Nephron (organoid): Measurements from ENCODE around the gene WFDC10B.

Source experiments
- H3K27ac Mint-ChIP-seq, 3 experiments: 2 replicates each; pipeline ENCODE4 v1.8.0; 2020; ENCODE audit warnings: mixed read lengths in 3 of 3, mild to moderate bottlenecking in 2 of 3, moderate library complexity in 1 of 3
- H3K27me3 Mint-ChIP-seq: 2 replicates; pipeline ENCODE4 v1.8.0; 2021; ENCODE audit warnings: low read depth, mild to moderate bottlenecking, moderate library complexity, mixed read lengths
- H3K36me3 Mint-ChIP-seq: 2 replicates; pipeline ENCODE4 v1.8.0; 2020; ENCODE audit warnings: low read depth, mixed read lengths
- H3K4me1 Mint-ChIP-seq: 2 replicates; pipeline ENCODE4 v1.8.0; 2020; ENCODE audit warnings: mixed read lengths
- H3K4me3 Mint-ChIP-seq, 3 experiments: 2 replicates each; pipeline ENCODE4 v1.8.0; 2020; ENCODE audit warnings: mild to moderate bottlenecking in 3 of 3, mixed read lengths in 3 of 3, moderate library complexity in 2 of 3
- H3K9me3 Mint-ChIP-seq: 2 replicates; pipeline ENCODE4 v1.8.0; 2020; ENCODE audit warnings: mixed read lengths
- CTCF ChIP-seq, 3 experiments: fragments of 200-600 bp; sonication (generic); IDR thresholded peaks; one replicate each; pipeline ENCODE4 v1.5.0; 2021; ENCODE audit warnings: antibody characterized with exemption in 3 of 3; ENCODE audit not compliant: unreplicated experiment in 3 of 3

Gene WFDC10B

DNA sequence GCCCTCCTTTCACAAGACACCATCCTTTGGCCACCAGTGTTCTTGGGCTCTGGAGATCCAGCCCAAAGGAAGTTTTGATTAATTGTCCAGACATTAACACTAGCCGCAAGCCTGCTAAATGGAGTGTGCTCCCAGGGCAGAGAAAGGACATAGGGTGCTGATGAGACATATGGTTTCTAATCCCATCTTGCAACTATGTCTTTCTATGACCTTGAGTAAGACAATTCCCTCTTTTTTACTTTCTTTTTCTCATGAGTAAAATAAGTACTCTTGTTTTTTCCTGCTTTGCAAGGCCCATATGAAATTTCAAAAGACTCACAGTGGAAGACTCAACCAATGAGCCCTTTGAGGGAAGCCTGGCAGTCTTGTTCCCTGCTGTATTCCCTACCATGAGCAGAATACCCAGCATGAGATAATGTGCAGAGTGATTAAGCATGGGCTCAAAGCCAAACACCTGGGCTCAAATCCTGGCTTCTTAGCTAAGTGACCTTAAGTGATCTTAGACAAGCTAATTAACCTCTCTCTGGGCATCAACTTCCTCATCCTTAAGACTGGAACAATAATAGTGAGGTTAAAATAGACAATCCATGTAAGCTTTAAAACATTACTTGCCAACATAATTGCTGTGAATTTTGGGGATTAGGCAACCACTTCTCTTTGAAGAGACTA lies at the start of gene WFDC10B:
Gene WFDC10B, minus strand, starts transcription at position 51 of the 669 bp plus-strand sequence. CDS start 19,027 bp downstream, outside the sequence.
- peaks cover 11% of the 10 kb centered on the region for H3K27me3 Mint-ChIP-seq
- no peak for TF ChIP-seq CTCF (IDR thresholded peaks at IDR 0.05; ENCODE audit: unreplicated experiment in 3 of 3)
- no peaks in the 10 kb centered on the region for H3K4me1 Mint-ChIP-seq
- H3K27ac Mint-ChIP-seq: no peak within 1 kb of the TSS
- H3K9me3 Mint-ChIP-seq: no peaks in the 10 kb centered on the region
- no peak within 1 kb of the TSS for H3K4me3 Mint-ChIP-seq
- H3K36me3 Mint-ChIP-seq: no peaks in the 10 kb centered on the region

- H3K27me3 Mint-ChIP-seq: peaks cover 8% of the 10 kb centered on the region
- H3K4me3 Mint-ChIP-seq: no peak overlapping the region
- H3K27ac Mint-ChIP-seq: no peak overlapping the region
- H3K36me3 Mint-ChIP-seq: no peaks in the 10 kb centered on the region
- H3K9me3 Mint-ChIP-seq: peaks cover 9% of the 10 kb centered on the region
- TF ChIP-seq CTCF (IDR thresholded peaks at IDR 0.05; ENCODE audit: unreplicated experiment in 3 of 3): no peak
- H3K4me1 Mint-ChIP-seq: no peaks in the 10 kb centered on the region
Measured at GRCh38 chr20:45752746-45753145, 47.9 kb upstream of the WFDC10B start.

- H3K27ac Mint-ChIP-seq: no peak overlapping the region
- no peak overlapping the region for H3K4me3 Mint-ChIP-seq
Measured at GRCh38 chr20:45751721-45752120, 46.9 kb upstream of the WFDC10B start.

DNA sequence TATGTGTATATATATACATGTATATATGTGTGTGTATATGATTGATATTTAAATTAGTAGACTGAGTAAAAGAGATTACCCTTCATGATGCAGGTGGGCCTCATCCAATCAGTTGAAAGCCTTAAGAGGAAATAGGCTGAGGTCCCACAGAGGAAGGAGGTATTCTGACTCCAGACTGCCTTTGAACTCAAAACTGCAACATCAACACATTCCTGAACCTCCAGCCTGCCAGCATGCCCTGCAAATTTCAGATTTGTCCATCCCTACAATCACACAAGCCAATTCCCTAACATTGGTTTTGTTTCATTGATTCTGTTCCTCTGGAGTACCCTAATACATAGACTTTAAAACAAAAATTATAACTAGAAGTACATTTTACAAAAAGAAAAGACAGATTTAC lies 40.2 kb upstream of the WFDC10B start:
- Mint-ChIP-seq H3K4me3 (no peak overlapping the region), H3K27me3 (peaks cover 19% of the 10 kb centered on the region), H3K4me1 (no peaks in the 10 kb centered on the region), H3K27ac (no peak overlapping the region), H3K9me3 (no peaks in the 10 kb centered on the region), H3K36me3 (no peaks in the 10 kb centered on the region)
- no peak for TF ChIP-seq CTCF (IDR thresholded peaks at IDR 0.05; ENCODE audit: unreplicated experiment in 3 of 3)

More at GRCh38 chr20:45751721-45752120, 46.9 kb upstream of the WFDC10B start:
- Mint-ChIP-seq H3K27me3 (peaks cover 12% of the 10 kb centered on the region), H3K4me1 (no peaks in the 10 kb centered on the region), H3K36me3 (no peaks in the 10 kb centered on the region), H3K9me3 (peaks cover 9% of the 10 kb centered on the region)
- no peak for TF ChIP-seq CTCF (IDR thresholded peaks at IDR 0.05; ENCODE audit: unreplicated experiment in 3 of 3)

GRCh38 chr20:45742596-45742995 lies 37.8 kb upstream of the WFDC10B start:
- no peaks in the 10 kb centered on the region for H3K36me3 Mint-ChIP-seq
- no peaks in the 10 kb centered on the region for H3K4me1 Mint-ChIP-seq
- peaks cover 3% of the 10 kb centered on the region for H3K9me3 Mint-ChIP-seq
- H3K4me3 Mint-ChIP-seq: no peak overlapping the region
- H3K27me3 Mint-ChIP-seq: peaks cover 15% of the 10 kb centered on the region
- no peak for TF ChIP-seq CTCF (IDR thresholded peaks at IDR 0.05; ENCODE audit: unreplicated experiment in 3 of 3)
- H3K27ac Mint-ChIP-seq: no peak overlapping the region

DNA sequence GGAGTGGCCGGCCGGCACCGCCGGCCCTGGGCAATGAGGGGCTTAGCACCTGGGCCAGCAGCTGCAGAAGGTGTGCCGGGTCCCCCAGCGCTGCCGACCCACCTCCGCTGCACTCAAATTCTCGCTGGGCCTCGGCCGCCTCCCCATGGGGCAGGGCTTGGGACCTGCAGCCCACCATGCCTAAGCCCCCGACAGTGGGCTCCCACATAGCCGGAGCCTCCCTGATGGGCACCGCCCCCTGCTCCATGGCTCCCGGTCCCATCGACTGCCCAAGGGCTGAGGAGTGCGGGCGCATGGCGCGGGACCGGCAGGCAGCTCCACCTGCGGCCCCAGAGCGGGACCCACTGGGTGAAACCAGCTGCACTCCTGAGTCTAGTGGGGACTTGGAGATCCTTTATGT lies 31.2 kb upstream of the WFDC10B start:
- peaks cover 4% of the 10 kb centered on the region for H3K27me3 Mint-ChIP-seq
- H3K4me1 Mint-ChIP-seq: no peaks in the 10 kb centered on the region
- H3K27ac Mint-ChIP-seq: no peak overlapping the region
- H3K9me3 Mint-ChIP-seq: peaks cover 28% of the 10 kb centered on the region
- H3K4me3 Mint-ChIP-seq: no peak overlapping the region
- H3K36me3 Mint-ChIP-seq: no peaks in the 10 kb centered on the region
- TF ChIP-seq CTCF (IDR thresholded peaks at IDR 0.05; ENCODE audit: unreplicated experiment in 3 of 3): no peak
